ENCODE results near the gene ENTREP1.

GRCh38 chr9:69355232-69355631 lies 30.2 kb downstream of the ENTREP1 start:
- TF ChIP-seq MAX (IDR thresholded peaks at IDR 0.05; ENCODE audit: low read depth) (no peak), NRF1 (IDR thresholded peaks at IDR 0.05; ENCODE audit: low read depth, low read length) (no peak)
